Mammary epithelial cell (primary cell): ENCODE data around the gene CYP24A1.
"Not testable (repeated sequence)": the region's sequence is repeated elsewhere in the genome, so short reads cannot be mapped to it uniquely, and the experiment has no call there.

Experiments
- CTCF ChIP-seq, 2 donors: IDR thresholded peaks in 1 of 2; conservative IDR thresholded peaks in 1 of 2; 2 replicates each; pipeline ENCODE4 v1.5.1; 2011 to 2012; ENCODE audit warnings: inconsistent platforms in 2 of 2, low read length in 2 of 2, mild to moderate bottlenecking in 2 of 2, control low read depth in 1 of 2, low read depth in 1 of 2; ENCODE audit not compliant: insufficient read depth in 1 of 2; ENCODE audit errors: extremely low read depth in 1 of 2
- EZH2 ChIP-seq: IDR thresholded peaks from 2 replicates; pipeline ENCODE4 v1.6.1; 2012; ENCODE audit warnings: low read length, inconsistent platforms, borderline replicate concordance

DNA sequence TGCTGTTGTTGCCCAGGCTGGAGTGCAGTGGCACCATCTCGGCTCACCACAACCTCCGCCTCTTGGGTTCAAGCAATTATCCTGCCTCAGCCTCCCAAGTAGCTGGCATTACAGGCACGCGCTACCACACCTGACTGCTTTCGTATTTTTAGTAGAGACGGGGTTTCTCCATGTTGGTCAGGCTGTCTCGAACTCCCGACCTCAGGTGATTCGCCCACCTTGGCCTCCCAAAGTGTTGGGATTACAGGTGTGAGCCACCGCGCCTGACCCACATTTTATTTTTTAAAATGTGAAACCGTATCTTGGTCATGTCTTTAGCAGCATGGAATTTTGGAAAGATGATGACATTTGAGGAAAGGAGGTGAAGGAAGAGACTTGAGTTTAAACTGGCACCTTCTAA is 47.5 kb downstream of the CYP24A1 start:
- TF ChIP-seq CTCF (conservative IDR thresholded peaks at IDR 0.05 in 1 of 2, IDR thresholded peaks at IDR 0.05 in 1 of 2; ENCODE audit: extremely low read depth in 1 of 2, insufficient read depth in 1 of 2, low read depth in 1 of 2, low read length in 2 of 2); EZH2: not testable (repeated sequence)
